Uterus (tissue), 2 donors: ENCODE measurements around the gene TMEM158.

Experiments
- CTCF ChIP-seq, 4 experiments: fragments of 200-600 bp in 2 of 4; fragments of 450-650 bp in 2 of 4; sonication (generic) in 2 of 4; IDR thresholded peaks; one replicate each; pipeline ENCODE4 v1.5.1; 2016 to 2019; ENCODE audit warnings: antibody characterized with exemption in 4 of 4, mild to moderate bottlenecking in 2 of 4, moderate library complexity in 1 of 4
- POLR2A ChIP-seq, 2 donors: fragments of 450-650 bp; IDR thresholded peaks; one replicate each; pipeline ENCODE4 v1.6.1; 2016; ENCODE audit warnings: antibody characterized with exemption in 2 of 2, mild to moderate bottlenecking in 1 of 2, moderate library complexity in 1 of 2

GRCh38 chr3:45275006-45275704 lies 49.1 kb upstream of the TMEM158 start:
- TF ChIP-seq CTCF (IDR thresholded peaks at IDR 0.05) (no peak), POLR2A (IDR thresholded peaks at IDR 0.05) (no peak)
